Measurements from ENCODE around the gene TNRC6B. TPM values are rescaled to one million over a fixed set of nuclear protein-coding genes. Genes with fewer than 3 reads are reported as not detected.

TNRC6B gene
- total and polyA plus RNA-seq, 2 donors from 2014 or later: 2.7 to 63.2 TPM

DNA sequence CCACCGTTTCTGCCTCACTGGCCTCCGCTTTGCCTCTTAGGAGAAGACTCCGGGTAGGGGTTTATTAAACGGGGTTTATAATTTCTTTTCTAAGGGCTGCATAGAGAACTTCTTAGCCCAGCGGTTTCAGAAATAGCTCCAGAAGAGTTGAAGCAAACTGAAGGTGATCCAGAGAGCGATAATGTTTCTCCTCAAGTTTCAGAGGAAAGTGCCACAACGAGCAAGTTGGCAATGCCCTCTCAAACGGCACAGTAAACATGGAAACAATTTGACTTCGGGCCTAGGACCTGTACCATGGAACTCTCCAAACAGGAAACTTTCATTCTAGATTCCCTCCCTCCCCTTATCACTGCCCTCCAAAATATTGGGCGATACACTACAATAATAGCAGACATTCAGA, 169.6 kb downstream of the TNRC6B start:
- Histone ChIP-seq H3K4me1 (ENCODE audit: control insufficient read depth in 2 of 3, insufficient read depth in 2 of 3, low read depth in 1 of 3, low read length in 3 of 3) (peaks cover 0 to 11% (median 10%) of the 10 kb centered on the region in 3 donors), H3K9me3 (ENCODE audit: control insufficient read depth in 2 of 3, insufficient read depth in 1 of 3, low read length in 3 of 3) (no peaks in the 10 kb centered on the region), H3K27ac (ENCODE audit: low read depth in 2 of 2, low read length in 2 of 2) (no peak overlapping the region), H3K9ac (ENCODE audit: low read length in 3 of 3) (peak overlapping the region; percentile 61 to 78 (median 77)), H3K36me3 (ENCODE audit: control insufficient read depth in 2 of 3, insufficient read depth in 3 of 3, low read length in 3 of 3) (peaks cover 0 to 8% (median 2%) of the 10 kb centered on the region in 3 donors), H3K27me3 (ENCODE audit: control insufficient read depth, insufficient read depth, low read length) (no peaks in the 10 kb centered on the region), H3K4me3 (ENCODE audit: low read length in 3 of 3) (peak overlapping the region; percentile 83 to 98 (median 93))
- FAIRE-seq (no peak), DNase-seq (no peak)
- TF ChIP-seq, protein P1, sequence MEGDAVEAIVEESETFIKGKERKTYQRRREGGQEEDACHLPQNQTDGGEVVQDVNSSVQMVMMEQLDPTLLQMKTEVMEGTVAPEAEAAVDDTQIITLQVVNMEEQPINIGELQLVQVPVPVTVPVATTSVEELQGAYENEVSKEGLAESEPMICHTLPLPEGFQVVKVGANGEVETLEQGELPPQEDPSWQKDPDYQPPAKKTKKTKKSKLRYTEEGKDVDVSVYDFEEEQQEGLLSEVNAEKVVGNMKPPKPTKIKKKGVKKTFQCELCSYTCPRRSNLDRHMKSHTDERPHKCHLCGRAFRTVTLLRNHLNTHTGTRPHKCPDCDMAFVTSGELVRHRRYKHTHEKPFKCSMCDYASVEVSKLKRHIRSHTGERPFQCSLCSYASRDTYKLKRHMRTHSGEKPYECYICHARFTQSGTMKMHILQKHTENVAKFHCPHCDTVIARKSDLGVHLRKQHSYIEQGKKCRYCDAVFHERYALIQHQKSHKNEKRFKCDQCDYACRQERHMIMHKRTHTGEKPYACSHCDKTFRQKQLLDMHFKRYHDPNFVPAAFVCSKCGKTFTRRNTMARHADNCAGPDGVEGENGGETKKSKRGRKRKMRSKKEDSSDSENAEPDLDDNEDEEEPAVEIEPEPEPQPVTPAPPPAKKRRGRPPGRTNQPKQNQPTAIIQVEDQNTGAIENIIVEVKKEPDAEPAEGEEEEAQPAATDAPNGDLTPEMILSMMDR (IDR thresholded peaks at IDR 0.05; ENCODE audit: borderline replicate concordance, extremely low read depth, insufficient read depth): no peak
- intact Hi-C loops (cut with DNase I): no loop called here

GRCh38 chr22:40348025-40348658, 170.4 kb downstream of the TNRC6B start:
- H3K4me3 ChIP-seq (ENCODE audit: low read length in 3 of 3): peak overlapping the region; percentile 8 to 93 (median 83)
- H3K9me3 ChIP-seq (ENCODE audit: control insufficient read depth in 2 of 3, insufficient read depth in 1 of 3, low read length in 3 of 3): no peaks in the 10 kb centered on the region
- intact Hi-C loops (cut with DNase I): no loop called here
- TF ChIP-seq, protein P1 (IDR thresholded peaks at IDR 0.05; ENCODE audit: borderline replicate concordance, extremely low read depth, insufficient read depth): peak; percentile 66
- peaks cover 0 to 11% (median 10%) of the 10 kb centered on the region in 3 donors for H3K4me1 ChIP-seq (ENCODE audit: control insufficient read depth in 2 of 3, insufficient read depth in 2 of 3, low read depth in 1 of 3, low read length in 3 of 3)
- peaks cover 0 to 13% (median 6%) of the 10 kb centered on the region in 3 donors for H3K36me3 ChIP-seq (ENCODE audit: control insufficient read depth in 2 of 3, insufficient read depth in 3 of 3, low read length in 3 of 3)
- H3K27me3 ChIP-seq (ENCODE audit: control insufficient read depth, insufficient read depth, low read length): no peaks in the 10 kb centered on the region
- DNase-seq (peak in 3 of 5 donors; percentile 32 to 63 (median 37)), FAIRE-seq (no peak)
- peak overlapping the region in 2 of 3 donors; percentile 9 to 77 for H3K9ac ChIP-seq (ENCODE audit: low read length in 3 of 3)
- no peak overlapping the region for H3K27ac ChIP-seq (ENCODE audit: low read depth in 2 of 2, low read length in 2 of 2)

DNA sequence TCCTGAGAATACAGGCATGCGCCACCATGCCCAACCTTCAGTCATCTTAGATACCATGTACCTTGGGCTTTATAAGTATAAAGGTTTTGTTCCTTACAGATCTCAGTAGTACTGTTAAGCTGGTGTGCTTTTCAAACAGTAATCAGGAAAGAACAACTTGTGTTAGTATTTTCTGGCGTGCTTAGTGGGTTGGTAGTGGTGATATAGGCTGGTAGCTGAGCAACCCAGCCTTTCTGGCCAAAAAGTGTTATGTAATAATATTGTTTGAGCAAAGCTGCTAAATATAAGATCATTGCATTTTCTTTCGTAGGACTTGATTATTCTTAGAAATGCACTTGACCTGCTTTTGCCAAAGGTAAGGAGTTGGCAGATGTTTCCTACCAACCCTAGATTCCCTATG, 175.0 kb downstream of the TNRC6B start:
- H3K36me3 ChIP-seq (ENCODE audit: control insufficient read depth in 2 of 3, insufficient read depth in 3 of 3, low read length in 3 of 3): peaks cover 2 to 20% (median 14%) of the 10 kb centered on the region in 3 donors
- H3K4me3 ChIP-seq (ENCODE audit: low read length in 3 of 3): no peak overlapping the region
- DNase-seq (no peak), FAIRE-seq (no peak)
- no peak overlapping the region for H3K27ac ChIP-seq (ENCODE audit: low read depth in 2 of 2, low read length in 2 of 2)
- no peaks in the 10 kb centered on the region for H3K27me3 ChIP-seq (ENCODE audit: control insufficient read depth, insufficient read depth, low read length)
- TF ChIP-seq, protein P1 (IDR thresholded peaks at IDR 0.05; ENCODE audit: borderline replicate concordance, extremely low read depth, insufficient read depth): no peak
- H3K4me1 ChIP-seq (ENCODE audit: control insufficient read depth in 2 of 3, insufficient read depth in 2 of 3, low read depth in 1 of 3, low read length in 3 of 3): peaks cover 0 to 3% (median 3%) of the 10 kb centered on the region in 3 donors
- intact Hi-C loops (cut with DNase I): no loop called here
- H3K9me3 ChIP-seq (ENCODE audit: control insufficient read depth in 2 of 3, insufficient read depth in 1 of 3, low read length in 3 of 3): no peaks in the 10 kb centered on the region
- H3K9ac ChIP-seq (ENCODE audit: low read length in 3 of 3): no peak overlapping the region
